Smooth muscle cell of the pulmonary artery (primary cell): ENCODE data around the gene ATP8B4. TPM values are rescaled to one million over a fixed set of nuclear protein-coding genes. Genes with fewer than 3 reads are reported as not detected.

Experiments
- total RNA-seq: library from RNA; depleted of rRNA; stranded (reverse); fragments of >200 nt; gene quantifications from 2 replicates; pipeline ENCODE4 v1.2.3, GENCODE V29; 2014

ATP8B4 gene
- 1.7 and 3.8 TPM in 2 replicates for total RNA-seq

GRCh38 chr15:50119063-50120040 lies at the start of gene ATP8B4:
Gene ATP8B4, minus strand, starts transcription at chr15:50119233. Its CDS starts 12,267 bp downstream, at chr15:50106966.

Other genes with a start within 250 kb of the ATP8B4 start
- 0.26 TPM in 1 of 2 replicates, not detected in the other for gene SLC27A2, start 63.0 kb upstream of the ATP8B4 start, total RNA-seq
- not detected in 2 replicates for gene HDC, start 146.5 kb upstream of the ATP8B4 start, total RNA-seq
- gene GABPB1, start 236.0 kb upstream of the ATP8B4 start, total RNA-seq = 35.3 and 38.0 TPM in 2 replicates